HCT116 (cell line): ENCODE results near the gene ESR1. TPM values are rescaled to one million over a fixed set of nuclear protein-coding genes. Genes with fewer than 3 reads are reported as not detected.

Experiments used
- ATAC-seq: fragments of 200-7000 bp; cut with Tn5 transposase; 2 replicates; pipeline ENCODE4 v1.9.1; 2020; ENCODE audit warnings: mild to moderate bottlenecking, moderate library complexity
- BruUV-seq: library from RNA; stranded (reverse); fragments of 400-500 nt; replicated peaks from 2 replicates; lab custom pipeline; 2021; lab: Mats Ljungman, UMichigan
- CTCF ChIA-PET: fragments of 300-600 bp; sonication (Branson Sonifier 250); formaldehyde crosslinking; loops from one replicate; lab custom pipeline; 2021; ENCODE audit warnings: antibody characterized with exemption; lab: Charles Lee
- POLR2A ChIA-PET: fragments of 300-600, 350-600 bp; sonication (Branson Sonifier 250); formaldehyde crosslinking; loops from one replicate; lab custom pipeline; 2021; ENCODE audit warnings: antibody characterized with exemption; lab: Charles Lee
- RAD21 ChIA-PET, 2 experiments: fragments of 300-600 bp; sonication (Branson Sonifier 250); formaldehyde crosslinking; loops; one replicate each; lab custom pipeline; 2023; ENCODE audit warnings: low total read pairs in 2 of 2; ENCODE audit not compliant: uncharacterized antibody in 2 of 2, unreplicated experiment in 2 of 2, low non-redundant PET in 1 of 2; lab: Charles Lee
- DNase-seq: peaks from one replicate; pipeline ENCODE4 v3.0.0-alpha.2; 2010; ENCODE audit warnings: low read depth, low spot score
- H2AFZ ChIP-seq: fragments of 200-600 bp; shearing (Covaris generic), sonication (generic); 2 replicates; pipeline ENCODE4 v1.6.1; 2017; ENCODE audit warnings: low read depth, mixed run types, mixed read lengths, antibody characterized with exemption, low read length; ENCODE audit not compliant: poor library complexity, severe bottlenecking
- H3K27ac ChIP-seq: 2 replicates; pipeline ENCODE4 v1.5.1; 2012; ENCODE audit warnings: low read depth, low read length
- H3K27me3 ChIP-seq: fragments of 200-600 bp; sonication (generic); 2 replicates; pipeline ENCODE4 v1.6.1; 2016; ENCODE audit warnings: mixed run types, low read length, mixed read lengths; ENCODE audit not compliant: insufficient read depth
- H3K36me3 ChIP-seq, 2 experiments: fragments of 200-500 bp in 1 of 2; fragments of 200-600 bp in 1 of 2; sonication (Bioruptor generic) in 1 of 2; sonication (generic) in 1 of 2; 2 replicates each; pipeline versions ENCODE4 v1.5.1 to v1.6.1; 2014 to 2016; ENCODE audit warnings: low read length in 2 of 2, inconsistent platforms in 1 of 2, mixed read lengths in 1 of 2, mixed run types in 1 of 2; ENCODE audit not compliant: insufficient read depth in 2 of 2, control insufficient read depth in 1 of 2
- H3K4me1 ChIP-seq, 2 experiments: fragments of 200-600 bp in 1 of 2; sonication (generic) in 1 of 2; 2 replicates each; pipeline versions ENCODE4 v1.5.1 to v1.6.1; 2012 to 2017; ENCODE audit warnings: low read length in 2 of 2, inconsistent platforms in 1 of 2, mild to moderate bottlenecking in 1 of 2, mixed read lengths in 1 of 2, mixed run types in 1 of 2, moderate library complexity in 1 of 2; ENCODE audit not compliant: insufficient read depth in 2 of 2, control insufficient read depth in 1 of 2
- H3K4me2 ChIP-seq: fragments of 200-600 bp; sonication (generic); 2 replicates; pipeline ENCODE4 v1.6.1; 2017; ENCODE audit warnings: mixed run types, low read length, mixed read lengths
- H3K4me3 ChIP-seq, 2 experiments: fragments of 200-600 bp in 1 of 2; sonication (generic) in 1 of 2; replicated peaks in 1 of 2; 2 replicates each; pipeline ENCODE4 v1.5.1; 2011 to 2016; ENCODE audit warnings: low read length in 2 of 2, control low read depth in 1 of 2, low read depth in 1 of 2, mild to moderate bottlenecking in 1 of 2, mixed read lengths in 1 of 2, mixed run types in 1 of 2
- H3K79me2 ChIP-seq: fragments of 200-600 bp; sonication (generic); 2 replicates; pipeline ENCODE4 v1.6.1; 2017; ENCODE audit warnings: mild to moderate bottlenecking, mixed run types, low read length, moderate library complexity, mixed read lengths; ENCODE audit not compliant: insufficient read depth
- H3K9ac ChIP-seq: fragments of 200-600 bp; sonication (generic); 2 replicates; pipeline ENCODE4 v1.6.1; 2016; ENCODE audit warnings: low read length, mixed read lengths
- H3K9me2 ChIP-seq: fragments of 200-600 bp; sonication (generic), shearing (Covaris generic); 2 replicates; pipeline ENCODE4 v1.6.1; 2017; ENCODE audit warnings: mixed run types, mild to moderate bottlenecking, moderate library complexity; ENCODE audit not compliant: insufficient read depth
- H3K9me3 ChIP-seq, 2 experiments: fragments of 200-500 bp in 1 of 2; fragments of 200-600 bp in 1 of 2; sonication (Bioruptor generic) in 1 of 2; sonication (generic) in 1 of 2; 2 replicates each; pipeline ENCODE4 v1.6.1; 2014 to 2017; ENCODE audit warnings: low read length in 2 of 2, mixed read lengths in 2 of 2, inconsistent platforms in 1 of 2, low read depth in 1 of 2, mild to moderate bottlenecking in 1 of 2, mixed run types in 1 of 2, moderate library complexity in 1 of 2; ENCODE audit not compliant: control insufficient read depth in 1 of 2, insufficient read depth in 1 of 2
- H4K20me1 ChIP-seq: fragments of 200-600 bp; sonication (generic), shearing (Covaris generic); 2 replicates; pipeline ENCODE4 v1.6.1; 2017; ENCODE audit warnings: mixed run types, mild to moderate bottlenecking, moderate library complexity; ENCODE audit not compliant: insufficient read depth
- CTCF ChIP-seq, 3 experiments: fragments of 200-600 bp in 1 of 3; sonication (generic) in 1 of 3; IDR thresholded peaks in 2 of 3; conservative IDR thresholded peaks in 1 of 3; 2 replicates each; pipeline ENCODE4 v1.5.1; 2012 to 2017; ENCODE audit warnings: low read depth in 2 of 3, low read length in 2 of 3, antibody characterized with exemption in 1 of 3, borderline replicate concordance in 1 of 3, control low read depth in 1 of 3, mild to moderate bottlenecking in 1 of 3, mixed read lengths in 1 of 3, mixed run types in 1 of 3, moderate library complexity in 1 of 3; ENCODE audit not compliant: insufficient read depth in 1 of 3
- POLR2A ChIP-seq: IDR thresholded peaks from 2 replicates; pipeline ENCODE4 v1.7.0; 2011; ENCODE audit warnings: borderline replicate concordance; ENCODE audit not compliant: insufficient read depth, insufficient read length; ENCODE audit errors: extremely low read depth
- POLR2AphosphoS5 ChIP-seq: IDR thresholded peaks from 2 replicates; pipeline ENCODE4 v1.6.1; 2011; ENCODE audit warnings: mild to moderate bottlenecking, low read depth, low read length, moderate library complexity
- RAD21 ChIP-seq: IDR thresholded peaks from 2 replicates; pipeline ENCODE4 v1.6.1; 2012; ENCODE audit warnings: low read depth, mild to moderate bottlenecking
- intact Hi-C: fragments of 100-400 bp; cut with micrococcal nuclease; formaldehyde crosslinking; loops from 2 replicates; pipeline ENCODE4 v1.10.0; 2022
- total RNA-seq: library from RNA; stranded (reverse); gene quantifications from one replicate; pipeline ENCODE4 v1.2.1, GENCODE V29; 2021; ENCODE audit not compliant: unreplicated experiment

ESR1 gene
- total RNA-seq, 1 experiment from 2014 or later, result 0.17 TPM

GRCh38 chr6:152124429-152125074, 317.1 kb downstream of the ESR1 start:
- POLR2A ChIA-PET, result interaction anchor here (1.3 kb wide), 1 partner anchor 359 kb away, joined by 5 read pairs; no protein-coding TSS in a partner anchor
- Histone ChIP-seq H3K36me3 (no peaks in the 10 kb centered on the region), H3K4me2 (no peak overlapping the region), H3K27ac (no peak overlapping the region), H3K27me3 (no peaks in the 10 kb centered on the region), H3K4me1 (no peaks in the 10 kb centered on the region), H4K20me1 (no peaks in the 10 kb centered on the region), H3K79me2 (no peaks in the 10 kb centered on the region), H2AFZ (peak overlapping the region; percentile 62), H3K9me2 (no peaks in the 10 kb centered on the region), H3K9ac (no peak overlapping the region), H3K9me3 (no peaks in the 10 kb centered on the region)
- DNase-seq, result peak; percentile 56
- CTCF ChIA-PET, result interaction anchor here (0.5 to 2.1 kb wide), 24 partner anchors 9 to 477 kb away, joined by 3 to 44 read pairs (median 4); no protein-coding TSS in a partner anchor
- ATAC-seq, result peak; percentile 90
- no TSS peak for BruUV-seq
- peak; percentile 72 to 88 (median 83) for TF ChIP-seq CTCF (IDR thresholded peaks at IDR 0.05 in 2 of 3, conservative IDR thresholded peaks at IDR 0.05 in 1 of 3; ENCODE audit: borderline replicate concordance in 1 of 3, insufficient read depth in 1 of 3, low read depth in 2 of 3, low read length in 2 of 3)
- peak; percentile 93 for TF ChIP-seq RAD21
- TF ChIP-seq POLR2AphosphoS5, result no peak
- TF ChIP-seq POLR2A, result no peak
- TF ChIP-seq, all 23 proteins: peak for 2
- no peak overlapping the region for H3K4me3 ChIP-seq
- RAD21 ChIA-PET, result interaction anchor here (1.0 to 2.3 kb wide), 3 partner anchors 359 to 449 kb away, joined by 3 to 11 read pairs (median 7); no protein-coding TSS in a partner anchor
- intact Hi-C loops, result loop anchor here (1.0 kb wide), 1 partner anchor 359 kb away; no protein-coding TSS in a partner anchor
